SW480 (cell line): ENCODE data around the gene PTPRE.

Experiments
- DNase-seq: peaks from one replicate; pipeline ENCODE4 v3.0.0-alpha.2; 2016; ENCODE audit warnings: low spot score

The PTPRE gene

GRCh38 chr10:128125416-128125943 is 218.6 kb downstream of the PTPRE start:
- DNase-seq = no peak

- DNase-seq = peak; percentile 90
Observed at GRCh38 chr10:128125944-128126764, 219.3 kb downstream of the PTPRE start, which contains the start of gene MKI67. TSS of gene MKI67 (minus strand) at chr10:128126423. CDS start at chr10:128125667, 756 bp downstream.

- DNase-seq = no peak
Observed at GRCh38 chr10:128128582-128128981, 221.7 kb downstream of the PTPRE start.

- peak; percentile 63 for DNase-seq
Observed at GRCh38 chr10:128130051-128130450, 223.1 kb downstream of the PTPRE start.
